Parathyroid adenoma (tissue), 2 donors: Measurements from ENCODE around the gene FGR.

Experiments
- H2AFZ ChIP-seq: fragments of 300-600 bp; sonication (generic); one replicate; pipeline ENCODE4 v1.7.0; 2017; ENCODE audit warnings: antibody characterized with exemption, mild to moderate bottlenecking
- H3K27ac ChIP-seq: fragments of 300-600 bp; sonication (generic); one replicate; pipeline ENCODE4 v1.7.0; 2017
- H3K27me3 ChIP-seq: fragments of 300-600 bp; sonication (generic); one replicate; pipeline ENCODE4 v1.7.0; 2017; ENCODE audit warnings: low read length; ENCODE audit not compliant: control insufficient read depth, insufficient read depth
- H3K36me3 ChIP-seq: fragments of 300-600 bp; sonication (generic); one replicate; pipeline ENCODE4 v1.7.0; 2017; ENCODE audit warnings: low read length; ENCODE audit not compliant: control insufficient read depth, insufficient read depth
- H3K4me1 ChIP-seq: fragments of 300-600 bp; sonication (generic); one replicate; pipeline ENCODE4 v1.7.0; 2017; ENCODE audit warnings: control low read depth
- H3K4me2 ChIP-seq: fragments of 300-600 bp; sonication (generic); one replicate; pipeline ENCODE4 v1.7.0; 2017; ENCODE audit warnings: low read length
- H3K4me3 ChIP-seq: fragments of 300-600 bp; sonication (generic); one replicate; pipeline ENCODE4 v1.7.0; 2017; ENCODE audit warnings: low read depth, low read length
- H3K79me2 ChIP-seq: fragments of 300-600 bp; sonication (generic); one replicate; pipeline ENCODE4 v1.7.0; 2017; ENCODE audit warnings: control low read depth
- H3K9ac ChIP-seq: fragments of 300-600 bp; sonication (generic); one replicate; pipeline ENCODE4 v1.7.0; 2017; ENCODE audit warnings: mild to moderate bottlenecking
- H3K9me3 ChIP-seq: fragments of 300-600 bp; sonication (generic); one replicate; pipeline ENCODE4 v1.7.0; 2017; ENCODE audit warnings: low read length; ENCODE audit not compliant: control insufficient read depth
- CTCF ChIP-seq: fragments of 300-600 bp; sonication (generic); IDR thresholded peaks from one replicate; pipeline ENCODE4 v1.7.0; 2017; ENCODE audit warnings: antibody characterized with exemption, mild to moderate bottlenecking
- donor health status: primary hyperparathyroidism.

The FGR gene

GRCh38 chr1:27603681-27604578 is 31.1 kb downstream of the FGR start, which contains the start of gene AHDC1:
Gene AHDC1 (minus strand): TSS chr1:27604144. CDS start chr1:27552115, 52,029 bp downstream.
- H3K36me3 ChIP-seq: no peaks in the 10 kb centered on the region
- H3K9ac ChIP-seq: peak within 1 kb of the TSS; percentile 19
- H3K4me1 ChIP-seq: no peaks in the 10 kb centered on the region
- peak within 1 kb of the TSS; percentile 75 for H3K27ac ChIP-seq
- no peak for TF ChIP-seq CTCF
- H3K4me2 ChIP-seq: peak within 1 kb of the TSS; percentile 75
- no peaks in the 10 kb centered on the region for H3K27me3 ChIP-seq
- H3K4me3 ChIP-seq: peak within 1 kb of the TSS; percentile 82
- no peaks in the 10 kb centered on the region for H3K9me3 ChIP-seq
- peaks cover 5% of the 10 kb centered on the region for H3K79me2 ChIP-seq
- H2AFZ ChIP-seq: peak within 1 kb of the TSS; percentile 68

- peak overlapping the region; percentile 75 for H3K27ac ChIP-seq
- no peaks in the 10 kb centered on the region for H3K4me1 ChIP-seq
- peaks cover 10% of the 10 kb centered on the region for H3K79me2 ChIP-seq
- no peak for TF ChIP-seq CTCF
- H3K36me3 ChIP-seq: no peaks in the 10 kb centered on the region
- peak overlapping the region; percentile 75 for H3K4me2 ChIP-seq
- peak overlapping the region; percentile 34 for H2AFZ ChIP-seq
- no peak overlapping the region for H3K9ac ChIP-seq
- peak overlapping the region; percentile 82 for H3K4me3 ChIP-seq
- no peaks in the 10 kb centered on the region for H3K9me3 ChIP-seq
- H3K27me3 ChIP-seq: no peaks in the 10 kb centered on the region
Observed at GRCh38 chr1:27603309-27603680, 31.7 kb downstream of the FGR start.

GRCh38 chr1:27602462-27603308 is 32.3 kb downstream of the FGR start:
- no peak for TF ChIP-seq CTCF
- H3K36me3 ChIP-seq: no peaks in the 10 kb centered on the region
- peak overlapping the region; percentile 77 for H3K27ac ChIP-seq
- peak overlapping the region; percentile 34 for H2AFZ ChIP-seq
- H3K4me1 ChIP-seq: no peaks in the 10 kb centered on the region
- H3K4me2 ChIP-seq: peak overlapping the region; percentile 82
- H3K27me3 ChIP-seq: no peaks in the 10 kb centered on the region
- peaks cover 13% of the 10 kb centered on the region for H3K79me2 ChIP-seq
- H3K9me3 ChIP-seq: no peaks in the 10 kb centered on the region
- H3K4me3 ChIP-seq: peak overlapping the region; percentile 82
- H3K9ac ChIP-seq: no peak overlapping the region

GRCh38 chr1:27601771-27602461 is 33.1 kb downstream of the FGR start:
- TF ChIP-seq CTCF: no peak
- Histone ChIP-seq H3K36me3 (no peaks in the 10 kb centered on the region), H3K4me3 (peak overlapping the region; percentile 52), H3K79me2 (peaks cover 14% of the 10 kb centered on the region), H3K9ac (no peak overlapping the region), H3K9me3 (no peaks in the 10 kb centered on the region), H3K4me2 (peak overlapping the region; percentile 82), H2AFZ (peak overlapping the region; percentile 20), H3K27ac (peak overlapping the region; percentile 77), H3K27me3 (no peaks in the 10 kb centered on the region), H3K4me1 (no peaks in the 10 kb centered on the region)
